H1 (cell line): ENCODE data around the gene TNFRSF13B. TPM values are rescaled to one million over a fixed set of nuclear protein-coding genes. Genes with fewer than 3 reads are reported as not detected.

Experiments
- CTCF ChIA-PET: fragments of 300-600 bp; sonication (Branson Sonifier 250); formaldehyde crosslinking; loops from one replicate; lab custom pipeline; 2021; ENCODE audit not compliant: partially characterized antibody; lab: Charles Lee
- POLR2A ChIA-PET: fragments of 300-600 bp; sonication (Branson Sonifier 250); formaldehyde crosslinking; loops from one replicate; lab custom pipeline; 2021; ENCODE audit warnings: inconsistent platforms; ENCODE audit not compliant: partially characterized antibody; lab: Charles Lee
- DNase-seq, 2 experiments: peaks; one replicate each; pipeline versions ENCODE4 v3.0.0 to v3.0.0-alpha.2; 2010 to 2022; ENCODE audit warnings: low spot score in 2 of 2, low read depth in 1 of 2, mixed read lengths in 1 of 2
- FAIRE-seq: peaks from 2 replicates; lab custom pipeline; 2011; peaks lifted over from hg19 to GRCh38; lab: Jason Lieb, UNC
- H2AFZ ChIP-seq: 2 replicates; pipeline ENCODE4 v1.8.1; 2012; ENCODE audit warnings: low read length, inconsistent platforms
- H2AK5ac ChIP-seq: 2 replicates; pipeline ENCODE4 v1.6.1; 2013; ENCODE audit warnings: low read depth, low read length
- H2BK120ac ChIP-seq: replicated peaks from 2 replicates; pipeline ENCODE3; 2013; ENCODE audit warnings: low read depth, low read length, inconsistent platforms
- H2BK12ac ChIP-seq: 2 replicates; pipeline ENCODE4 v1.6.1; 2013; ENCODE audit warnings: low read depth, low read length
- H2BK15ac ChIP-seq: 2 replicates; pipeline ENCODE4 v1.6.1; 2013; ENCODE audit warnings: low read length
- H2BK20ac ChIP-seq: 2 replicates; pipeline ENCODE4 v1.6.1; 2013; ENCODE audit warnings: low read length
- H2BK5ac ChIP-seq: 2 replicates; pipeline ENCODE4 v1.6.1; 2013; ENCODE audit warnings: low read depth, low read length
- H3K14ac ChIP-seq: 2 replicates; pipeline ENCODE4 v1.6.1; 2013; ENCODE audit warnings: inconsistent platforms; ENCODE audit not compliant: insufficient read length
- H3K18ac ChIP-seq: 2 replicates; pipeline ENCODE4 v1.6.1; 2013; ENCODE audit warnings: low read length; ENCODE audit errors: extremely low read depth
- H3K23ac ChIP-seq: 2 replicates; pipeline ENCODE4 v1.6.1; 2013; ENCODE audit warnings: inconsistent platforms; ENCODE audit not compliant: insufficient read length
- H3K23me2 ChIP-seq: 2 replicates; pipeline ENCODE4 v1.6.1; 2013; ENCODE audit warnings: low read depth, low read length
- H3K27ac ChIP-seq: 2 replicates; pipeline ENCODE4 v1.6.1; 2011; ENCODE audit warnings: low read depth, low read length, inconsistent platforms
- H3K27me3 ChIP-seq, 4 experiments: replicated peaks in 1 of 4; 1 replicate in 1 of 4; 2 replicates in 3 of 4; pipeline versions ENCODE4 v1.6.1 to v1.8.1; 2011 to 2013; ENCODE audit warnings: low read length in 3 of 4, mild to moderate bottlenecking in 3 of 4, inconsistent platforms in 2 of 4, mixed read lengths in 2 of 4, moderate library complexity in 1 of 4; ENCODE audit not compliant: control insufficient read depth in 3 of 4, insufficient read depth in 3 of 4; ENCODE audit errors: extremely low read depth in 1 of 4
- H3K36me3 ChIP-seq, 4 experiments: 2 replicates each; pipeline versions ENCODE4 v1.6.1 to v1.8.1; 2011 to 2013; ENCODE audit warnings: mild to moderate bottlenecking in 4 of 4, low read length in 3 of 4, moderate library complexity in 2 of 4, control low read depth in 1 of 4, inconsistent platforms in 1 of 4; ENCODE audit not compliant: insufficient read depth in 4 of 4, control insufficient read depth in 2 of 4
- H3K4ac ChIP-seq: replicated peaks from 2 replicates; pipeline ENCODE3; 2013; ENCODE audit warnings: low read length, low read depth, mixed read lengths, inconsistent platforms; ENCODE audit not compliant: insufficient read length
- H3K4me1 ChIP-seq, 4 experiments: replicated peaks in 1 of 4; 1 replicate in 1 of 4; 2 replicates in 3 of 4; pipeline versions ENCODE4 v1.6.1 to v1.8.1; 2011 to 2013; ENCODE audit warnings: low read length in 3 of 4, inconsistent platforms in 2 of 4, mixed read lengths in 1 of 4; ENCODE audit not compliant: insufficient read depth in 4 of 4, control insufficient read depth in 3 of 4
- H3K4me2 ChIP-seq, 2 experiments: 2 replicates each; pipeline versions ENCODE4 v1.6.1 to v1.8.1; 2011 to 2013; ENCODE audit warnings: low read depth in 2 of 2, low read length in 2 of 2, control low read depth in 1 of 2, inconsistent platforms in 1 of 2, mild to moderate bottlenecking in 1 of 2; ENCODE audit not compliant: insufficient read depth in 1 of 2
- H3K4me3 ChIP-seq, 4 experiments: fragments of 200-600, 300-600 bp in 1 of 4; sonication (generic), shearing (Covaris generic), sonication (Bioruptor Twin) in 1 of 4; 2 replicates each; pipeline versions ENCODE4 v1.5.1 to v1.8.1; 2011 to 2016; ENCODE audit warnings: low read length in 4 of 4, low read depth in 3 of 4, control low read depth in 2 of 4, inconsistent platforms in 2 of 4, mild to moderate bottlenecking in 2 of 4, mixed read lengths in 1 of 4, moderate library complexity in 1 of 4; ENCODE audit not compliant: insufficient read depth in 2 of 4; ENCODE audit errors: extremely low read depth in 1 of 4
- H3K56ac ChIP-seq: replicated peaks from 2 replicates; pipeline ENCODE3; 2013; ENCODE audit warnings: low read depth, mild to moderate bottlenecking, mixed read lengths, low read length, inconsistent platforms; ENCODE audit not compliant: insufficient read length
- H3K79me1 ChIP-seq: 2 replicates; pipeline ENCODE4 v1.6.1; 2013; ENCODE audit warnings: low read depth, low read length, control low read depth
- H3K79me2 ChIP-seq, 2 experiments: 2 replicates each; pipeline versions ENCODE4 v1.6.1 to v1.8.1; 2012 to 2013; ENCODE audit warnings: low read length in 2 of 2, mild to moderate bottlenecking in 2 of 2, inconsistent platforms in 1 of 2; ENCODE audit not compliant: insufficient read depth in 2 of 2, control insufficient read depth in 1 of 2
- H3K9ac ChIP-seq, 4 experiments: replicated peaks in 1 of 4; 1 replicate in 1 of 4; 2 replicates in 3 of 4; pipeline versions ENCODE4 v1.6.1 to v1.8.1; 2011 to 2013; ENCODE audit warnings: low read depth in 3 of 4, low read length in 3 of 4, control low read depth in 2 of 4, mild to moderate bottlenecking in 2 of 4, moderate library complexity in 2 of 4, inconsistent platforms in 1 of 4; ENCODE audit errors: extremely low read depth in 1 of 4
- H3K9me3 ChIP-seq, 2 experiments: 2 replicates each; pipeline versions ENCODE4 v1.6.1 to v1.8.1; 2012 to 2013; ENCODE audit warnings: mild to moderate bottlenecking in 2 of 2, moderate library complexity in 2 of 2, control low read depth in 1 of 2, inconsistent platforms in 1 of 2, low read depth in 1 of 2, low read length in 1 of 2, mixed read lengths in 1 of 2; ENCODE audit not compliant: insufficient read depth in 2 of 2
- H4K20me1 ChIP-seq, 2 experiments: replicated peaks in 1 of 2; 2 replicates each; pipeline versions ENCODE3 to v1.8.1; 2011 to 2013; ENCODE audit warnings: inconsistent platforms in 2 of 2, low read length in 2 of 2, mild to moderate bottlenecking in 1 of 2; ENCODE audit not compliant: insufficient read depth in 2 of 2, control insufficient read depth in 1 of 2
- H4K5ac ChIP-seq: 2 replicates; pipeline ENCODE4 v1.6.1; 2013; ENCODE audit warnings: low read length, low read depth, mixed read lengths, inconsistent platforms; ENCODE audit not compliant: insufficient read length
- H4K8ac ChIP-seq: 2 replicates; pipeline ENCODE4 v1.8.0; 2013; ENCODE audit warnings: mild to moderate bottlenecking, moderate library complexity, low read length, inconsistent platforms; ENCODE audit not compliant: insufficient read depth; ENCODE audit errors: extremely low read depth
- H4K91ac ChIP-seq: replicated peaks from 2 replicates; pipeline ENCODE3; 2013; ENCODE audit warnings: low read length, mixed read lengths, inconsistent platforms; ENCODE audit not compliant: insufficient read length
- CTBP2 ChIP-seq: IDR thresholded peaks from 2 replicates; pipeline ENCODE4 v1.7.0; 2011; ENCODE audit warnings: borderline replicate concordance, mild to moderate bottlenecking, moderate library complexity, mixed read lengths, low read length; ENCODE audit not compliant: insufficient read depth, insufficient read length
- JUN ChIP-seq: IDR thresholded peaks from 2 replicates; pipeline ENCODE4 v1.6.1; 2011; ENCODE audit warnings: low read depth, mild to moderate bottlenecking, improper control_type of control experiment, low read length
- POLR2AphosphoS5 ChIP-seq: IDR thresholded peaks from 2 replicates; pipeline ENCODE4 v1.6.1; 2011; ENCODE audit warnings: low read depth, low read length
- TAF7 ChIP-seq: optimal IDR thresholded peaks from 2 replicates; pipeline ENCODE3; 2011; ENCODE audit warnings: low read depth, mild to moderate bottlenecking, inconsistent platforms, low read length, moderate library complexity, borderline replicate concordance
- WGBS, 2 experiments: shearing (Covaris generic) in 1 of 2; methylation state at CpG; one replicate each; pipeline versions ENCODE4 v1.1.6 to v1.1.7; 2013 to 2015; ENCODE audit warnings: low lambda C conversion rate in 2 of 2, mixed read lengths in 2 of 2, inconsistent platforms in 1 of 2, low coverage in 1 of 2, missing lambda C conversion rate in 1 of 2; ENCODE audit not compliant: insufficient replicate concordance in 2 of 2, insufficient coverage in 1 of 2, insufficient read length in 1 of 2; ENCODE audit errors: extremely low coverage in 1 of 2, missing lambda C conversion rate in 1 of 2; 5-methylcytosine and 5-hydroxymethylcytosine counted together
- polyA plus RNA-seq, 7 experiments: library from polyadenylated mRNA; depleted of rRNA in 3 of 7; stranded (reverse) in 5 of 7; unstranded in 2 of 7; fragments of >200 nt in 5 of 7; fragments of 200-250 nt in 2 of 7; gene quantifications; 1 replicate in 5 of 7; 2 replicates in 1 of 7; 4 replicates in 1 of 7; pipeline versions ENCODE4 v1.2.1 to v1.2.3, GENCODE V29; 2011 to 2013; ENCODE audit warnings: missing spikeins in 2 of 7, mixed read lengths in 2 of 7
- total RNA-seq: library from RNA; stranded (reverse); fragmentation: NEBNext Ultra II Directional; extraction: Animal tissue kit (Norgen Biotek cat#: 25700); gene quantifications from 2 replicates; pipeline ENCODE4 v1.2.1, GENCODE V29; 2021

TNFRSF13B gene
- total and polyA plus RNA-seq, 2 of the 8 experiments (the other 6 are each of a cell fraction or from before 2014, with no cell fraction given) = not detected

DNA sequence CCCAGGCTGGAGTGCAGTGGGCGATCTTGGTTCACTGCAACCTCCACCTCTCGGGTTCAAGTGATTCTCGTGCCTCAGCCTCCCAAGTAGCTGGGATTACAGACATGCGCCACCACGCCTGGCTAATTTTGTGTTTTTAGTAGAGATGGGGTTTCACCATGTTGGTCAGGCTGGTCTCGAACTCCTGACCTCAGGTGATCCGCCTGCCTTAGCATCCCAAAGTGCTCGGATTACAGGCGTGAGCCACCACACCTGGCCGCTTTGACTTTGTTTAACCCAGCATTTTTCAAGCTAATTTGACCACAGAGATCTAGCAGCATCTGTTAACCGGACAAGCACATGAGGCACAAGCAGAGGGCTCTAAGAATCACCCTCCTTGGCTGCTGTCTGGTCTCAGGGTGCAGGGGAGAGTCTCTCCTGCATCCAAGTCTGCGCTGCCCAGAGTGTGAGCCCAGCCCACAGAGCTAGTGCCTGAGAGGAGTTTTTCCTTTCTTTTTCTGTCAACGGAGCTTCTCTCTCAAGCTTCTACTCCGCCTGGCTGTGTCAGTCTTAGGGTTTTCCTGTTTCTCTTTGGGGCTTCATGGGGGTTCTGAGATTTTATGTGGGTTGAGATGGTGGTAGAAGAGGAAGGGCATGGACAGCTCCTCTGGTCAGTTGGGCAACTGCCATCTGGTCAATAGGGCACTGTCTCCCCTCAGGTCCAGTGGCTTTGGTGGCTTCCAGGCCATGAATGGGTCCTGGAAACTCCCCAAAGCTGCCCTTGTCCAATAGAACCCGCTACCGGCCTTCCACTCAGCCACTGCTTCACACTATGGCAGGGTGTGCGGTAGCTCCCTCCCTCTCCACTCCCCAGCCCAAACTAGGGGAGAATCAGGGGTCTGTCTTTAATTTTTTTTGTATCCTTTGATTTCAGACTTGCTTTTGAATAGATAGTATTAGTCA is 59.6 kb downstream of the TNFRSF13B start:
- ChIA-PET POLR2A (no interaction called here), CTCF (interaction anchor here (0.6 to 1.8 kb wide), 2 partner anchors 7 to 95 kb away, joined by 3 to 6 read pairs; no protein-coding TSS in a partner anchor)
- Histone ChIP-seq H3K23me2 (no peaks in the 10 kb centered on the region), H3K56ac (no peak overlapping the region), H3K4me3 (no peak overlapping the region), H3K27ac (no peak overlapping the region), H4K8ac (no peak overlapping the region), H3K79me1 (no peaks in the 10 kb centered on the region), H2BK12ac (no peak overlapping the region), H3K36me3 (no peaks in the 10 kb centered on the region), H3K4ac (no peak overlapping the region), H4K91ac (no peak overlapping the region), H2BK20ac (no peak overlapping the region), H3K23ac (no peak overlapping the region), H4K5ac (no peak overlapping the region), H2BK15ac (no peak overlapping the region), H2AFZ (no peak overlapping the region), H3K9me3 (no peaks in the 10 kb centered on the region), H3K18ac (no peak overlapping the region), H3K79me2 (no peaks in the 10 kb centered on the region), H3K4me1 (0 out of 7 replicates have a peak, but pooled peaks cover 0 to 2% (median 0%) of the 10 kb centered on the region in 4 experiments), H3K14ac (no peak overlapping the region), H3K9ac (no peak overlapping the region), H2BK120ac (no peak overlapping the region), H4K20me1 (no peaks in the 10 kb centered on the region), H2AK5ac (no peak overlapping the region), H3K4me2 (no peak overlapping the region), H3K27me3 (no peaks in the 10 kb centered on the region)
- WGBS, 2 experiments = 90% methylated on average over 12 of the region's 17 CpGs; no CpG with 5 or more reads in 1 of the 2 experiments
- peak in 1 of 2 experiments; percentile 38 for DNase-seq
- TF ChIP-seq CTBP2 = no peak
- TF ChIP-seq JUN = no peak
- TF ChIP-seq POLR2AphosphoS5 = no peak
- TF ChIP-seq TAF7 = no peak
- TF ChIP-seq, all 59 proteins: peak for 0
- FAIRE-seq = no peak
- no peak overlapping the region for H2BK5ac ChIP-seq
